GM15510 (cell line): ENCODE results near the gene CMC1.

Experiments
- POLR2A ChIP-seq: IDR thresholded peaks from 3 replicates; pipeline ENCODE4 v1.6.1; 2011; ENCODE audit warnings: borderline replicate concordance; ENCODE audit not compliant: insufficient read length; ENCODE audit errors: extremely low read depth

The CMC1 gene

DNA sequence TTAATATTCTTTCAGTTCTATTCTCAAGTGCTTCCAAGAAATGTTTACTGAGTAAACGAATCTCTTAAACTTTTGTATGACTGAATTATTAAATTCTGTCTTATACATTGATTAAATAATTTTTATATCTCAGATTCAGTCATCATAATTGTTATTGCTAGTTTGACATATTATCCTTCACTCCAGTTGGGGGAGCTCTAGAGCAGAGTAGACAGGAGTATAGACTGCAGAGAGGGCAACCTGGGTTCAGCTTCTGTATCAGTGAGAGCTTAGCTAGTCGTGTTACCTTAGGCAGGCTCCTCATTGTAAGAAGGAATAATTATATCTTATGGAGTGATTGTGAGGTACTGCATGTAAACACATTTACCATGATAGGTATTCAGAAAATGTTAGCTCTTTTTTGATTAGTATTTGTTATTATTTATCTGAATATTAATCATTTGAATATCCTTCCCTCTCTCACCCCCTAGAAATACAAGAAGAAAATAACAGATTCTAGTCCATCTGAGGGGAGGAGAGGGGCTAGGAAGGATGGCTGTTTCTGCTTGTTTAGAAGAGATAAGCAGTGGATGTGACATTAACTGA is 76.1 kb downstream of the CMC1 start:
- TF ChIP-seq POLR2A: no peak

DNA sequence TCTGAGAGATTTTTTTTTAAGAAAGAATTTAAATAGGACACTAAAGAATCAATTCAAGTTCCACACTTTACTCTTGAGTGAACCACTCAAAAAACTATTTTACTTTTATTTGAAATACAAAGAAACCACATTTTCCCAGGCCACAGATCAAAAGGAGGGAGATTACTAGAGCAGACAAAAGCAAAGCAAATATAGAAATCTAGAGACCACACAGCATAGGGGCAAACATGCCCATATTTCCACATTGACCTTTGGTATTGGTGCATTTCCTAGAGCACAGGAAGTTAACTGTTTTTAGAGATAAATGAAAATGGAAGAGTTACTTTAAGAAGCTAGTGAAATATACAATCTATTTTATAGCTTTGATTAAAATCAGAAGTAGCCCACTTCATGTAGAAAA is 79.6 kb downstream of the CMC1 start:
- TF ChIP-seq POLR2A: no peak

DNA sequence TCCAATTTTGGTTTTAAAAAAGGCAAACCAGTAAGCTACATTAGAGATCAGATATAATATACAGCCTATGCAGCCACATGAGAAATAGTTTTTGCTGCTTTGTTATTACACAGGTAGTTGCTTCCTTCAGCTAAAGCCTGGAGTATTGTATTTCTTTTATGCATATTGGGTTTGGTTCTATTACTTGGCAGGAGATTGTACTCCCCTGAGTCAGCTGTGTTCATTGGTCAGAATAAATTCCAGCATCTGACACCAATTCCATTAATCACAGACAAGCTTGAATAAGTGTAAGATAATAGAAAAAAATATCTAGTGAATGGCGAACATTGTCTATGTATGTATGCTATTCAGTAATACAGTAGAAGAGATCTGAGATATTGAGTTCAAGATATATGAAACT is 81.0 kb downstream of the CMC1 start:
- TF ChIP-seq POLR2A: no peak

DNA sequence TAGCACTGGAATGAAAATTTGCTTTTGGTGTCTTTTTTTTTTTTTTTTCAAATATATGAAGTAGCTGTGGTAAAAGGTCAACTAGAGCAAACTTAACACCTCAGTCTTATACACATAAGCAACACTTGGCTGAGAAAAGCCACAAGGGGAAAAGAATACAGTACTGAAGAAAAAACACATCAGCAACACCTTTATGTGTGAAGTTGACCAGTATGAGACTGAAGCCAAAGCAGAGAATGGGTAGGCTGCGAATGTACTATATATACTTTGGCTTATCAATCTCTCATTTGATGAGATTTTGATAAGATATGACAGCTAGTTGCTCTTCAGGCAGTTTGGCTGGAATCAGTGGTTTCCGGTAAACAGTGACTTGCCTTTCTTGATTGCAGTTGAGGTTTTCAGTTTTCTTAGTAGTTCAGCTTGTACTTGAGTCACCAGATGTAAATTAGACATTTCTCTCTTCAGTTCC is 85.1 kb downstream of the CMC1 start:
- no peak for TF ChIP-seq POLR2A

DNA sequence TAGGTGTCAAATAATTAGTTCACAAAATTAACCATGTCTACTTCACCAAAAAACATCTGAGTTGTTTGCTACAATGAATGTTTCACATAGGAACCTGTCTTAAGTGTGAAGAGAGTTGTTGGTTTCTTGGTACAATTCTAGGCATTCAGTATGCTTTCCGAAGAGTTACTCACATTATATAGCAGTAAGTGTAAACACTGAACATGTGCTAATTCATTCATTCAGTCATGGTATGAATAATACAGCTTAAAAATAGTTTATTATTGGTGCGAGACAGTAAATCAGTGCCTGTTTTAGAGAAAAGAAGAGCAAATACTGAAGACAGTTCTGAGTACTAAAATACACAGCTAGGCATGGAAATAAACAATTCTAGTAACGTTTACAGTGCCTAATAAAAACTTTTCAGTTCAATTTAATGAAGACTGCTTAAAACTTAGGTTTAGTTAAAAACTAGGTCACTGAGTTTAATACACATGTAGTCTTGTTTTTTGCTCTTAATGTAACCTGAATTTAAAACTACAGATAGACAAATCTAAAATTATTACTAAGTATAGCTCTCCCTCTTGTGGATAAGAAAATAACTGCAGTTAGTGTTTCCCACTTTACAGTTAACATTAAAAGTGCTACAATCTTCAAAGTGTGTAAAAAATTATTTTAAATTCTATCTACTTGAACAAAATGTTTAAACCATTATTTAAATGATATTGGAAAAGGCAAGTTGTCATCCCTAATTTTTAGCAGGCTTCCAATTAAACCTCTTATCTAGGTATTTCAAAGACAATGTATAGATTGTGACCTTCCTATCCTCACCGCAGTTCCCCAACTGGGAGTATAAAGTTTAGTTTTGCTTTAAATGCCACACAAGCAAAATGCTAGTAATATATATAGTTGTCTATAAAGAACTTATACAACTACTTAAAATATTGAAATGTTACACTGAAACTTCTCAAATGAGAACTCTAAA is 87.1 kb downstream of the CMC1 start:
- no peak for TF ChIP-seq POLR2A

DNA sequence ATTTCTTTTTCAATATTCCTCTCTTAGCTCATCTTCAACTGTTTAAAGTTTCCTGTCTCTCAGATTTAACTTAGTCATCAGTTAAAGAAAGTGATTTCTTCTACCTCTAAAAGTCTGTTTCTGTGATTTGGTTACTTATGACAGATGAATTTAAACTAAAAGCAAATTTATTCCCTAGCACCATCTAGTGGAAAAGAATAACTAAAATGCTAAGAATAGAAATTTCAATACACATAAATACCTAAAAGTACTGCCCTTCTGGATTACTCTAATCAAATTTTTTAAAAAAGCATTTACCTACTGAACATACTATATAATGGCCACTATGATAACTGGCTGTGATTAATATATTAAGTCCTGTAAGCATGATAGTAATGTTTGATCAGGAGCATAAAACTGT is 93.1 kb downstream of the CMC1 start:
- TF ChIP-seq POLR2A: no peak

DNA sequence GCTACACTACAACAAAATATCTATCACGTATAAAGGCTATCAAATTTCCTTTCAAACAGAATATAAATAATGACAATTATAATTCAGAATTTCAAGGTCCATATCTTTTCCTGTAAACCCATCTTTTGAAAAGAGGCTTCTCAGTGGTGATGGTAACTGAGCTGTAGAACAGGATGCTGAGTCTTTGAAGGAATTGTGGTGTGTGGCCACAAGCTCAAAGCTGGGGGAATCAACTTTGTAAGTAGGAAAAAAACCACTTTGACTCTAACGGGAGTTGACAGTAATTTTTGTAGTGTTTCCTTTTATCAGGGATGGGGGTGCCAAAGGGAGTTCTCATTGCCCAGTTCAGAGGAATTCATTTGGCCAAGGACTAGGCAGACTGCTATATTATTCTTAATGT is 93.8 kb downstream of the CMC1 start:
- TF ChIP-seq POLR2A: no peak

DNA sequence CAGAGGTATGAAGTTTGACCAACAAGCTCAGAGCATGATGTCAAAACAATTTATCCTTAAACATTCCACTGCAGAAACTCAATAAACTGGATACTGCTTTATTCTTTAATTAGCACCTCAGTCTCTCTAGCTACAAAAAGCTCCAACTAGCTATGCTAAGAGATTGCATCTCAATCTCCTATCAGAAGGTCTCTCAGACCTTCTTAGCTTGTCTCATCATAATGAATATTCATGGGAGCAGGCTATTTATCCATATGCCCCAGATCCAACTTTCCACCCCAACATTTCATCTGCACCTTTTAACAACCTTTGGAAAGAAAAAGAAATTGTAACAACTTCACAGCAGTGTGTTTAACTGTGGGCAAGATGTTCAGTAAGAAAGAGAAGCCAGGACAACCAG is 95.8 kb downstream of the CMC1 start:
- TF ChIP-seq POLR2A: no peak

DNA sequence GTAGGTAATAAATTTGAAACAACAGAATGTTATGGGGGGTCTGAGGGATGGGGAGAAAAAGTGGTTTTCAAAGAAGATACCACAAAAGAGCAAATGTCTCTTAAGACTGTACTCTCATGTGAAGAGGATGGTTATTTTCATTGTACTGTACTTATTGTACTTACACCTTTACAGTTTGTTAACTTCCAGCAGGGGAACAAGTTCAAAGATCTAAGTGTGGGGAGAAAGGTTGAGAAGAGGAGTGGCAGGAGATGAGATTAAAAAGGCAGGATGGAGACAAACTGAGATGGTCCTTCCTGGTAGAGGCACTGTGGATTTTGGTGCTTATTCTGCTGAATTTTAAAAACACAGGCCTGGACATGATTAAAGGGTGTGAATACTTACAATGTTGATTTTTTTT is 101.7 kb downstream of the CMC1 start:
- no peak for TF ChIP-seq POLR2A

DNA sequence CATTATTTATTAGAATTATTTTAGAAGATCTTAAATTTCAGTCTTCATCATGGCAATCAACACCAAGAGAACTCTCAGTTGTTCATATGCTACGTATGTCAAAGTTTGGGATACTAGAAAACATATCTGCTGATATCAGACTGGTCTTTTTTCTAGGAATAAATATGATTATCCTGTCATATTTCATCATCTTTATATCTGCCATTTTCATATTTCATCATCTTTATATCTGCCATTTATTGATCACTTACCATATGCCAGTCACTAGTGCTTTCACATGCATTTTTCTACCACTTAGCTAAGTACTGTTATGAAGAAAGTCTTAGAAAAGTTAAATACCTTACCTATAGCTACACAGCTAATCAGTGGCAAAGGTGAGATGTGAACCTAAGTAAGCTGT is 104.3 kb downstream of the CMC1 start:
- no peak for TF ChIP-seq POLR2A

DNA sequence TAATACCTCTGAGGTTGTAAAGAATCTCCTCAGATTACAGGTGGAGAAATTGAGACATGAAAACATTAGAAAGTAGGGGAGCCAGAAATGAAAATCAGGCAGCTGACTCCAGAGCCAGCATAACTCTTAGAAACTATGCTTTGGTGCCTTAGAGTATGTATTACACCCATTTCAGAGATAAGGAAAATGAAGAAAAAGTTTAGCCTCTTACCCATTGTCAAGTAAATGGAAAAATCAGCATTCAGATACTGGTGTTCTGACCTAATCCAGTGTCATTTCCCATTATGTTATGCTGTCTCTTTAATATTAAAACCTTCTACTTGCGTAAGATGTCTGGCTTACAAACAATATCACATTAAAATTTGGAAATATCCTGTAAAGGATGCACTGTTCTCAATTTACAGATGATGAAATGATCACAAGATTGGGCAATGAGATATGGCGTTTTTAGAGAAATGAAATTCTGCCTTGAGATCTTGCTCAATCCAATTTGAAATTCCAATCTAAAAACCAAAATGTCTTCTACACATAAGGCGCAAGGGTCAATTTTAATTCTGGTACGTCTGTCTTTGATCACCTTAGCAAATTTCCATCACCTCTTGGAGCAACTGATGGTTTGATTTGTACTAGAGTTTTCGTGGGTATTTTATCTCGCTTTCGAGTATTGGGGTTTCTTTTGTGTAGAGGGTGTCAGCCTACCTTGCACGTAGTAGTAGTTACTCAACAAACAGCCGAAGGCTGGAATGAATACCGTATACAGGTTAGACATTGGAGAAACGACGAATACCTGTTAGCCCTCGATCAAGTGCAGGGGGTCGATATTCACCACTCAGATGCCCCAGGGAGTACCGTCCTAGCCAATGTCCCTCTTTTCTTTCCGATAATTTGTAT is 106.2 kb downstream of the CMC1 start:
- no peak for TF ChIP-seq POLR2A

DNA sequence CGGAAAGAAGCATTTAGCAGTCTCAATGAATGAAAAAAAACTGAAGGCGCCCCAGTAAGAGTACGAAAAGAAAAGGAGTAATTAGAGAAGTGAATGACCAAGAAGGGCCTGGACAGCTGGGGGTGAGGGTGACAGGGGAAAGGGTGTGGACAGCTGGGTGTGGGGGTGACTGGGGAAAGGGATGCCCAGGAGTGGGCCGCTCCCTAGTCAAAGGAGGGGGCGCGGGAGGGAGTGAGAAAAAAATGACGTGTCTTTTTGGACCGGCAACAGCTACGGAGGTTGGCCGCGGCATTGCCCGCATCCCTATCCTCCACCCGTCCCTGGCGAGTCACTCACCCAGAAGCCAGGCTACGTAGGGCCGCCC is 106.8 kb downstream of the CMC1 start:
- no peak for TF ChIP-seq POLR2A

DNA sequence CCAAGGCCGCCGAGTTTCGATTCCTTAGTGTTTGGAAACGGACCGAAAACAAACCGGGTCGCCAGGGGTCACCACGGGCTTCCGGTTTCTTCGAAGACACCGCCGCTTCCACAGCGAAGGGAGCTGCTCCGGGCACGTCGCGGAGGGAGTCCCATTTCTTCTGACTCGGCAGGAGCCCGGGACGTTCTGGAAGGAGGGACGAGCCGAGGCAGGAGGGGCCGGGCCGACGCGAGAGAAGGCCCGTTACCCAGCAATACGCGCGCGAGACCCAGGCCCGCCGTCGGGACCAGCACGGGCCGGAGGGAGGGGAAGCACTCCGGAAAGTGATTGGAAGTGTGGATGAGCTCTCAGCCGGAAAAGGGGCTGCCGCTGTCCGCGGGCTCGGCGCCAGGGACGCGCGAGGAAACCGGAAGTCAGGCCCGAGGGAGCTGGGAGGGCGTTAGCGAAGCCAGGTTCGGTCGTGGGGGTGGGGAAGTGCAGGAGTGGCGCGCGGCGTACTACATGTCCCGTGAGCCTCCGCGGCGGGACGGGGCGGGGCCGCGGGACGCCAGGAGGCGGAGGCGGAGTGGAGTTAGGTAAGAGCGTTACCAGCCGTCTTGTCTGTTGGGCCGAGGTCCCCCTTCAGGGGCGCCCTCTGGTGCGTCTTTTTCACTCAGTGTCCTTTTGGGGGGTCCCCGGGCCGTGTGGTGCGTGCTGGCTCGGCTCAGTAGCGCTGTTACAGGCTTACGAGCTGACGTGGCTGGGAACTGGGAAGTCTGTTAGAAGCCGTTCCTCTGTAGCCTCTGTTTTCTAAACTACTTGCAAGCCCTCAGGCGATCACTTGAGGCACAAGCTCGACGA is 107.4 kb downstream of the CMC1 start, which contains the start of the genes AZI2 and ZCWPW2:
TSS of gene AZI2 (minus strand) at position 196 of the 840 bp plus-strand sequence. CDS start 8,207 bp downstream, outside the sequence.
TSS of gene ZCWPW2 (plus strand) at position 93 of the 840 bp plus-strand sequence. CDS start 64,348 bp downstream, outside the sequence.
- peak; percentile 60 for TF ChIP-seq POLR2A

DNA sequence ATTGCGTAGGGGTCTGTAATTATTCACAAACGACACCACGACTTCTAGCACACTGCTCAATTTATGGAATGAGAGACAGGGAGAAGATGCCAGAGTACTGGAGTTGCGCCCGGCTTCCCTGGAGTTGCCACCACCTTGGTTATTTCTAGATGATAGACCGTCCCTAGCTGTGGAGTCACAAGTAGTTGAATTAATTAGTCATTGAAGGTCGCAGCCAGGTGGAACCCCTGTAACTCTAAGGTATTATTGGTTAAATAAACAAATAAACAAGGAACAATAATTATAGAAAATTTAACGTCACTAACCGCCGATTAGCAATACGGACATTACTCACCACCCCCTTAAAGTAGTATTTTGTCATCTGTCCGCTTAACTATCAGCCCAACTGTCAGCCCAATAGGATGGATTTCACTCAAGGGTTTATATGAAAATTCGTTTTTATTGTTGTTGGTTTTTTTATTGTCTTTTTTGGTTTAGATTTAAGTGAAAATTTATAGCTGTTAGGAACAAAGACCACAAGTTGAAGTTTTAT is 108.1 kb downstream of the CMC1 start:
- TF ChIP-seq POLR2A: no peak
